ENCODE results near the gene PTPRD. TPM values are rescaled to one million over a fixed set of nuclear protein-coding genes. Genes with fewer than 3 reads are reported as not detected.

Gene PTPRD
- total and polyA plus RNA-seq, 2 of the 4 experiments (the other 2 are of a cell fraction), result 0.07 to 0.18 TPM

DNA sequence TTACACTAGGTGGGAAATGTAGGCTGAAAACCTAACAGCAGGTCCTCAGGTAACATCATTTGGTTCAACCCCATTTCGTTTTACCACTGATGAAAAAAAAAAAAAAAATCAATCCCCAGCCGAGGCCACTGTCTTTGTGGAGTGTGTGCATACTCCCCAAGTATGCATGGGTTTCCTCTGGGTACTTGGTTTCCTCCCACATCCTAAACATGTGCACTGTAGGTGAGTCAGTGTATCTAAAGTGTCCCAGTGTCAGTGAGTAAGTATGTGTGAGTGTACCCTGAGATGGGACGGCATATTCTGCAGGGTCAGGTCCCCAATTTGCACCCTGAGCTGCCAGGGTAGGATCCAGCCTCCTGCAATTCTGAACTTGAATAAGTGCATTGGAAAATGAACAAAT, 1846.7 kb downstream of the PTPRD start:
- H3K18ac ChIP-seq (ENCODE audit: low read depth, low read length), result no peak overlapping the region
- H3K27me3 ChIP-seq (ENCODE audit: control insufficient read depth, insufficient read depth, low read length), result no peaks in the 10 kb centered on the region
- no peak overlapping the region for H3K4me2 ChIP-seq (ENCODE audit: low read depth, low read length)
- H4K91ac ChIP-seq (ENCODE audit: insufficient read depth, low read depth, low read length), result no peak overlapping the region
- H2BK5ac ChIP-seq (ENCODE audit: low read depth, low read length, poor library complexity, severe bottlenecking), result no peak overlapping the region
- BruUV-seq (replicated peaks), result no TSS peak
- no peak overlapping the region for H2AK5ac ChIP-seq (ENCODE audit: low read depth, low read length)
- no peak for DNase-seq
- no peak overlapping the region for H3K4ac ChIP-seq (ENCODE audit: low read depth, low read length)
- no peaks in the 10 kb centered on the region for H3K36me3 ChIP-seq (ENCODE audit: control insufficient read depth, insufficient read depth, low read length)
- no peak overlapping the region for H3K23ac ChIP-seq (ENCODE audit: low read depth, low read length)
- in situ Hi-C loops (cut with MboI; ENCODE audit: low sequenced_read_pairs), result no loop called here
- intact Hi-C loops (cut with micrococcal nuclease), result no loop called here
- H2BK20ac ChIP-seq (ENCODE audit: low read depth, low read length), result no peak overlapping the region
- no peak overlapping the region for H4K8ac ChIP-seq (ENCODE audit: low read depth in 2 of 2, low read length in 2 of 2)
- no peak overlapping the region for H3K4me3 ChIP-seq (ENCODE audit: insufficient read depth, low read depth, low read length)
- no peak overlapping the region for H2BK15ac ChIP-seq (ENCODE audit: low read depth, low read length)
- no peak overlapping the region for H3K14ac ChIP-seq (replicated peaks; ENCODE audit: low read depth, low read length)
- CTCF ChIA-PET, result no interaction called here
- no peaks in the 10 kb centered on the region for H3K79me1 ChIP-seq (ENCODE audit: low read depth in 1 of 2, low read length in 2 of 2)
- dilution Hi-C loops (cut with HindIII; ENCODE audit: low sequenced_read_pairs, unreplicated experiment), result no loop called here
- no peak overlapping the region for H3K56ac ChIP-seq (ENCODE audit: extremely low read depth, insufficient read depth, low read length)
- H2AFZ ChIP-seq (replicated peaks; ENCODE audit: low read length, poor library complexity), result no peak overlapping the region
- no peak overlapping the region for H4K5ac ChIP-seq (ENCODE audit: low read depth, low read length)
- ATAC-seq (ENCODE audit: low read depth), result no peak
- POLR2A ChIA-PET (ENCODE audit: unreplicated experiment), result no interaction called here
- H3K27ac ChIP-seq (ENCODE audit: insufficient read depth, low read length), result no peak overlapping the region
- no peak overlapping the region for H2AK9ac ChIP-seq (replicated peaks; ENCODE audit: low read depth, low read length, poor library complexity)
- TF ChIP-seq CEBPB (IDR thresholded peaks at IDR 0.05; ENCODE audit: low read depth, low read length) (no peak), CHD1 (IDR thresholded peaks at IDR 0.05; ENCODE audit: low read depth, low read length) (no peak), ELK1 (IDR thresholded peaks at IDR 0.05; ENCODE audit: borderline replicate concordance, low read depth, low read length) (no peak), FOS (IDR thresholded peaks at IDR 0.05; ENCODE audit: low read depth, low read length) (no peak), MXI1 (IDR thresholded peaks at IDR 0.05; ENCODE audit: borderline replicate concordance, low read depth, low read length) (no peak), SMC3 (IDR thresholded peaks at IDR 0.05; ENCODE audit: low read depth, low read length) (no peak), RAD21 (IDR thresholded peaks at IDR 0.05; ENCODE audit: low read length) (no peak), CTCF (conservative IDR thresholded peaks at IDR 0.05; ENCODE audit: low read depth, low read length) (no peak), NFE2L2 (IDR thresholded peaks at IDR 0.05; ENCODE audit: low read depth, low read length) (no peak), MAZ (IDR thresholded peaks at IDR 0.05; ENCODE audit: borderline replicate concordance, low read depth, low read length) (no peak), BHLHE40 (IDR thresholded peaks at IDR 0.05; ENCODE audit: low read depth, low read length) (no peak), MAFK (IDR thresholded peaks at IDR 0.05; ENCODE audit: low read depth, low read length) (no peak), RFX5 (IDR thresholded peaks at IDR 0.05; ENCODE audit: low read depth, low read length) (no peak), POLR2A (IDR thresholded peaks at IDR 0.05; ENCODE audit: low read depth, low read length) (no peak), RCOR1 (IDR thresholded peaks at IDR 0.05; ENCODE audit: insufficient replicate concordance, low read length) (no peak)
- TF ChIP-seq, protein P1, sequence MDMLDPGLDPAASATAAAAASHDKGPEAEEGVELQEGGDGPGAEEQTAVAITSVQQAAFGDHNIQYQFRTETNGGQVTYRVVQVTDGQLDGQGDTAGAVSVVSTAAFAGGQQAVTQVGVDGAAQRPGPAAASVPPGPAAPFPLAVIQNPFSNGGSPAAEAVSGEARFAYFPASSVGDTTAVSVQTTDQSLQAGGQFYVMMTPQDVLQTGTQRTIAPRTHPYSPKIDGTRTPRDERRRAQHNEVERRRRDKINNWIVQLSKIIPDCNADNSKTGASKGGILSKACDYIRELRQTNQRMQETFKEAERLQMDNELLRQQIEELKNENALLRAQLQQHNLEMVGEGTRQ (IDR thresholded peaks at IDR 0.05; ENCODE audit: low read depth, low read length), result no peak
- no peaks in the 10 kb centered on the region for H3K4me1 ChIP-seq (ENCODE audit: control insufficient read depth, insufficient read depth, low read length)
- no peaks in the 10 kb centered on the region for H3K9me1 ChIP-seq (ENCODE audit: insufficient read depth, low read length)
- WGBS, 2 experiments (ENCODE audit: extremely low coverage in 2 of 2, insufficient read length in 1 of 2), result no CpG with 5 or more reads among the region's 3 CpGs
- no peaks in the 10 kb centered on the region for H4K20me1 ChIP-seq (ENCODE audit: insufficient read depth, low read length)
- no peak overlapping the region for H3K9ac ChIP-seq (ENCODE audit: low read depth, low read length)
- H3K9me3 ChIP-seq (ENCODE audit: control insufficient read depth, insufficient read depth, low read length), result peaks cover 3% of the 10 kb centered on the region; the same call in 1 of the 2 replicates
- H2BK120ac ChIP-seq (ENCODE audit: low read depth, low read length), result no peak overlapping the region
